NCI-H748 (cell line): ENCODE results near the gene DCHS1.
"Not testable (repeated sequence)": the region's sequence is repeated elsewhere in the genome, so short reads cannot be mapped to it uniquely, and the experiment has no call there.

Source experiments
- DNase-seq: peaks from one replicate; lab custom pipeline; 2025; ENCODE audit not compliant: unreplicated experiment; lab: John Stamatoyannopoulos, UW

The DCHS1 gene, protein sequence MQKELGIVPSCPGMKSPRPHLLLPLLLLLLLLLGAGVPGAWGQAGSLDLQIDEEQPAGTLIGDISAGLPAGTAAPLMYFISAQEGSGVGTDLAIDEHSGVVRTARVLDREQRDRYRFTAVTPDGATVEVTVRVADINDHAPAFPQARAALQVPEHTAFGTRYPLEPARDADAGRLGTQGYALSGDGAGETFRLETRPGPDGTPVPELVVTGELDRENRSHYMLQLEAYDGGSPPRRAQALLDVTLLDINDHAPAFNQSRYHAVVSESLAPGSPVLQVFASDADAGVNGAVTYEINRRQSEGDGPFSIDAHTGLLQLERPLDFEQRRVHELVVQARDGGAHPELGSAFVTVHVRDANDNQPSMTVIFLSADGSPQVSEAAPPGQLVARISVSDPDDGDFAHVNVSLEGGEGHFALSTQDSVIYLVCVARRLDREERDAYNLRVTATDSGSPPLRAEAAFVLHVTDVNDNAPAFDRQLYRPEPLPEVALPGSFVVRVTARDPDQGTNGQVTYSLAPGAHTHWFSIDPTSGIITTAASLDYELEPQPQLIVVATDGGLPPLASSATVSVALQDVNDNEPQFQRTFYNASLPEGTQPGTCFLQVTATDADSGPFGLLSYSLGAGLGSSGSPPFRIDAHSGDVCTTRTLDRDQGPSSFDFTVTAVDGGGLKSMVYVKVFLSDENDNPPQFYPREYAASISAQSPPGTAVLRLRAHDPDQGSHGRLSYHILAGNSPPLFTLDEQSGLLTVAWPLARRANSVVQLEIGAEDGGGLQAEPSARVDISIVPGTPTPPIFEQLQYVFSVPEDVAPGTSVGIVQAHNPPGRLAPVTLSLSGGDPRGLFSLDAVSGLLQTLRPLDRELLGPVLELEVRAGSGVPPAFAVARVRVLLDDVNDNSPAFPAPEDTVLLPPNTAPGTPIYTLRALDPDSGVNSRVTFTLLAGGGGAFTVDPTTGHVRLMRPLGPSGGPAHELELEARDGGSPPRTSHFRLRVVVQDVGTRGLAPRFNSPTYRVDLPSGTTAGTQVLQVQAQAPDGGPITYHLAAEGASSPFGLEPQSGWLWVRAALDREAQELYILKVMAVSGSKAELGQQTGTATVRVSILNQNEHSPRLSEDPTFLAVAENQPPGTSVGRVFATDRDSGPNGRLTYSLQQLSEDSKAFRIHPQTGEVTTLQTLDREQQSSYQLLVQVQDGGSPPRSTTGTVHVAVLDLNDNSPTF (N-terminal part only)

DNA sequence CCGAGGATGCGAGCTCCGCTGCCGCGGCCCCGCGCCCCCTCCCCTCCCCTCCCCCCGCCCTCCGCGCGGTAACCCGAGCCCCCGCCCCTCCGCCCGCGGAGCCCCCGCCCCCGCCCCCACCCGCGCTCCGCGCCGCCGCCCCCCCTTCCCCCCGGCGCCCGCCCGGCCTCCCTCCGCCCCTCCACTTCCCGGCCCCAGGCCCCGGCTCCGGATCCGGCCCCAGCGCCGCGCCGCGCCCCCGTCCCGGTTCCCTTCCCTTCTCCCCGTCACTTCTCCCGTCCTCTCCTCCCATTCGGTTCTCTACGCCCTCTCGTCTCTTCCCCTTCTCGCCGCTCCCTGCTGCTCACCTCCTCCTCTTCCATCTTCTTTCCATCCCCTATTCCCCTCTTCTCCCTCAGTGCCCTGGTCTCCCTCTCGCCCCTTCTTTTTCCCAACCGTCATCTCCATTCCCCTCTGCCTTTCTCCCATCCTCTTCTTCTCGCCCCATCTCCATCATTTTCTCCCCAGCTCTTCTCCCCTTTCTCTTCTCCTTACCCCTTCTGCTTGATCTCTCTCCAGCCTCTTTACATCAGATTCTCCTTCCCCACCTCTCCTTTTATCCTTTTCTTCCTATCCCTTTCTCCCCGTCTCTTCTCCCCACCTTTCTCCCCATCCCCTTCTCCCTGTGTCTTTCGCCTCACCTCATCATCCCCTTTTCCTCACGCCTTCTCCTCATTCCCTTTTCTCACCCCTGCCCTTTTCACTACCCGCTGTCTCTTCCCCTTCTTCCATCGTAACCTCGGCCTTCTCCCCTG is at the start of gene DCHS1:
Gene DCHS1 (minus strand): TSS at position 20 of the 794 bp plus-strand sequence. CDS start 14,196 bp downstream, outside the sequence.
- peak; percentile 43 for DNase-seq

GRCh38 chr11:6703247-6704063 is 47.8 kb upstream of the DCHS1 start:
- peak; percentile 55 for DNase-seq

DNA sequence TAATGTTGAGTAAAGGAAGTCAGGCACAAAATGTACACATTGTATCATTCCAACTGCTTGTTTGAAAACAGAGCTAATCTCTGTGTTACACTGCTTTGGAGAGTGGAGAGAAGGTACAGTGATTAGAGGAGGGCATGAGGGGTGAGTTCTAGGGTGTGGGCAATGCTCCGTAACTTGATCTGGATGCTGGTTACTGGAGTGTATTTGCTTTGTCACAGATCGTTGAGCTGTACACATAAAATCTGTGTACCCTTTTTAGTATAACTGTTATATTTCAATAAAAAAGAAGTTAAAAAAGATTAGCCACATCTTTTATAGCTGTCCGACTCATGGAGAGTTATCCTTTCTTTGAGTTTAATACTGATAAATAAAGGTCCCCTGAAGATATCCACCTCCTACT is 46.3 kb upstream of the DCHS1 start:
- peak; percentile 73 for DNase-seq

- DNase-seq: no peak
Observed at GRCh38 chr11:6695377-6695776, 39.8 kb upstream of the DCHS1 start.

- no peak for DNase-seq
Observed at GRCh38 chr11:6694229-6694535, 38.6 kb upstream of the DCHS1 start.

DNA sequence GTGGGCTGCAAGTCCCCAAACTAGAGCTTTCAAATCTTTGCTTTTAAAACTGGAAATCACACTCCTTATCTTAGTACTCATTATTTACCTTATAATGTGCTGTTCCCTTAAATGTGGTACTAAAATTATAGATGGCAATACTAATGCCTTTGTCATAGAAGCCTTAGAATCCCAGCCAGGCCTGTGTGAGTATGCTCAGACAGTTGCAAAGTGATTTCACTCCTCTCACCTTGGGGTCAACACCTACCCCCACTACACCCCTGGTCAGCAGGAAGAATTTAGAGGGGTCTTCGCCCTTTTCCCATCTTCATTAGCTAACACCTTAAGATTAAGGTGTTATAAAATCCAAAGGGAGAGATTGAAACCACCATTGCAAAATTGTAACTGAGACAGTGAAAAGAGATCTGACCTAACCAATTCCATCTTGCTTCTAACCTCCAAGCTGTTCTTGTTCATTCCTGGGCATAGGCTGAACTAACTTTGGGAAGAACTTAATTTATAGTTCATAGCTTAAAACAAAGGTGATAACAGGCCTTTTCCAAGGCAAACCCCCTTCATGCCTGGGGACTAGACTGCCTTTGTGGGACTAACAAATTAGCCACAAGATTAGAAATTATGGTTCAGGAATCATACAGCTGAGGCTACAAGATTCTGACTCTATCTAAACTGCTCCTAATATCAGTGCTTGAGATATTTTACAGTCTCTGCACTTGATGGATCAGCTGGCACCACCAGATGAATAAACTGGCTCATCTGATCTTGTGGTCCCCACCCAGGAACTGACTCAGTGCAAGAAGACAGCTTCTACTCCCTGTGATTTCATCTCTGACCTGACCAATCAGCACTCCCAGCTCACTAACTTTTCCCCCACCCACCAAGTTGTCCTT is 38.0 kb upstream of the DCHS1 start:
- no peak for DNase-seq

DNA sequence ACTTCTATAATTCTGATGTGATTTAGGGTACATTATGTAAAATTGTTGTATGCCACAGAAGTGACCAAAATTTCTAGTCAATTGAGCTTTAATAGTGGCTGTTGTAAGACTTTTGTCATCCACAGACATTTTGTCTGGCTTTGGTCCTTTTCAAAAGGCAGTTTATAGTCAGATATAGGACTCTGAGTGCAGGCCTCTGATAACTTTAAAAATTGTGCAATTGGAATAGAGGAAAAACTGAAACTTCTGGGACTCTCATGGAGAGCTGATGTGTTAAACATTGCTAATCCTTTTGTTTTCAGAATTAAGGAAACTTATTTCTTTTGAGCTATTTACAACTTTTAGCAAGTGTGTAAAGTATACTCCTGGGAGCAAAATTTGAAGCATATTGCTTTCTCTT is 36.5 kb upstream of the DCHS1 start:
- DNase-seq: no peak

GRCh38 chr11:6690431-6691132 is 35.0 kb upstream of the DCHS1 start:
- DNase-seq: peak; percentile 14

DNA sequence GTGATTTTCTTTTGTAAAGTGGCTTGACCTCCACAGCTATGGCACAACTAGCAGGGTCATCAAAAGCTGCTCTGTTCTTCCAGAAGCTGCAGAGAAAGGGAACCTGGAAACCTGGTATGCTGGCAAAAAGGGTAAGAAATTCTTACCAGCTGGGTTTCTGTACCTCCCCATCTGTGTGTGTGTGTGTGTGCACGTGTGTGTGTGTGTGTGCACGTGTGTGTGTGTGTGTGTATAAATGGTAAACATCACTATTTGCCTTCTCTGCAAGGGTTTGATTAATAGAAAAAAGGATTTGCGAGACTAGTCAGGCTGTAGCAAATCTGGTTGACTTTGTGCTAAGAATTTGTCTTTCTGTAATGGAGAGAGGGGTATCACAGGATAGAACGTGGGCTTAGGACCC is 32.3 kb upstream of the DCHS1 start:
- no peak for DNase-seq

DNA sequence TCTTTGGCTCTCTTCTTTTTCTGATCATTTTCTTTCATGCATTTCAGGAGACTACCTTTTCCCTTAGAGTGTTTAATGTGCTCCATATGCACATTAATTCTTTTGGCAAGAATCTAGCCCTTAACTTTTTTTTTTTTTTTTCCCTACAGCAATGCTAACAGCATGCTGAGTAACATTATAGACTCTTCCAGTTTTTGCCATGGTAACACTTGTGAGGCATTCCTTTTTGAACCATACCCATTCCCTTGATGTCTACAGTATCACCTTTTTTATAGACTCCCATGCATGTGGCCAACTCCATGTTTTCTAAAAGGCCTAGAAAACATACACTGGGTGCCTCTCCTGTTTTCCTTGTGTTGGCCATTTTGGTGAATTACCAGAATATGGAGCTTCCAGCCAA is 30.4 kb upstream of the DCHS1 start:
- no peak for DNase-seq

GRCh38 chr11:6684068-6684467 is 28.5 kb upstream of the DCHS1 start:
- not testable (repeated sequence) for DNase-seq

DNA sequence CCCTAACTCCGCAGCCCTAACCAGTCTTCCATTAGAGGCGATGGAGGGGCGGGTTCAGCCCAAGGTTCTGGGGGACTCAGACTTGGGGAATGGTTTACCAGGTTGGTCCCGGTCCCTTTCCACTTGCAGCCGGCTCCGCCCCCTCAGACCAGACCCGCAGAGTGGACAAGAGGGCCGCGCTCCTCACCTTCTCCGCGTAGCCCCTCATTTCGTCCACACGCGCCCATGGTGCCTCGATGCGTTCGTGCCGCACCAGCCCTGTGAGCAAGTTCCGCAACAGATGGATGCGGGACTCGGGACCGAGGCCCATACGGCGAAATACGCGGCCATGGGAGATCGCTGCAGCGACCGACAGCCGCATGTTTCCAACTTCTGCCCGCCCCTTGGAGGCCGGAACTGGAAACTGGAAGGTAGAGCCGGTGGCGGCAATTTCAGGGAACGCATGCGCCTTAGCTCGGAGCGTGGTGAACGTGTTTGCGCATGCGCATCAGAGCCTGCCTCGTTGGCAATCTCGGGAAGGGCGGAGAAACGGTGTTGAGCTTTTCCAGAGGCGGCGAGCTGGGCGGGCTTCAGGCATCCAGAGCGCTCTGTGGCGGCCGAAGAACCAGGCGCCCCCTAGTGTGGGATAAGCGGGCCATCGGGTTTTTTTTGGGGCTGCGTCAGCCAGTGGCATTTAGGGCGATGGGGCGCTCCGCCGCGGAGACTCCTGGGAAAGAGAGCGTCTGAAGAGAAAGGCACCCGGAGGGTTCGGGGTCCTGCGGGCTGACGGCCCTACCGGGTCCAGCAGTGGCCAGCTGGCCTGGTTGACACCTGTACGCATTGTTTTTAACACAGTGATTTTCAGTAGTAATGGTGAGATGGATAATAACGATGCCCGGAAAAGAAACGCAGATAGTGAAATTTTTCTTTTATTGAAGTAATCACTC is 27.6 kb upstream of the DCHS1 start, which contains the start of gene MRPL17:
Gene MRPL17 (minus strand): TSS at position 405 of the 926 bp plus-strand sequence. CDS start 44 bp downstream, at position 361.
- DNase-seq: peak; percentile 99

- DNase-seq: no peak
Observed at GRCh38 chr11:6682591-6682935, 27.0 kb upstream of the DCHS1 start.

- DNase-seq: no peak
Observed at GRCh38 chr11:6681949-6682348, 26.3 kb upstream of the DCHS1 start.

DNA sequence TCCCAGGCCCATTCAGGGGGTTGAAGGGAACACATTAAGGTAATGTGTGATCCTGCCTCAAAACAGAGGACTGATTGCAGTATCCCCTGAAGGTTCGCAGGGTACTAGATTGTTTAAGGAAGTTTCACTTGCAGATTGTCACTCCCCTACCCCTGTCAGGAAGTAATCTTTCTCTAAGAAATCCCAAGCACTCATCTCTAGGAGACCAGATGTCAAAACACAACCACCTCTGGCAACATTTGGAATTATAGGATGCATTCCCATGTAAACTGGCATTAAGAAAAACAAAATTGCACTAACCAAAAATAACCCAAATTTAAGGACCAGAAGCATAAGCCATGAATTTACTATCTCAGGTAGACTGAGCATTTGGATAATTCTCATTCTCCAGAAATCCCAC is 25.9 kb upstream of the DCHS1 start:
- DNase-seq: no peak

DNA sequence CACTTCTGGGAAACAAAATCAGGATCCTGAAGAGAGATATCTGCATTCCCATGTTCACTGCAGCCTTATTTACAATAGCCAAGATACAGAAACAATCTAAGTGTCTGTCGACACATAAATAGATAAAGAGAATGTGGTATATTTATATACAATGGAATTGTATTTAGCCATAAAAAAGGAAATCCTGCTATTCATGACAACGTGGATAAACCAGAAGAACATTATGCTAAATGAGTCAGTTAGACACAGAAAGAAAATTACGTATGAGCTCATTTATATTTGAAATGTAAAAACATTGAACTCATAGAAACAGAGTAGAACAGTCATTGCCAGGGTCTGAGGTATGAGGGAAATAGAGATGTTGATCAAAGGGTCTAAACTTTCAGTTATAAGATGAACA is 21.4 kb upstream of the DCHS1 start:
- DNase-seq: no peak

DNA sequence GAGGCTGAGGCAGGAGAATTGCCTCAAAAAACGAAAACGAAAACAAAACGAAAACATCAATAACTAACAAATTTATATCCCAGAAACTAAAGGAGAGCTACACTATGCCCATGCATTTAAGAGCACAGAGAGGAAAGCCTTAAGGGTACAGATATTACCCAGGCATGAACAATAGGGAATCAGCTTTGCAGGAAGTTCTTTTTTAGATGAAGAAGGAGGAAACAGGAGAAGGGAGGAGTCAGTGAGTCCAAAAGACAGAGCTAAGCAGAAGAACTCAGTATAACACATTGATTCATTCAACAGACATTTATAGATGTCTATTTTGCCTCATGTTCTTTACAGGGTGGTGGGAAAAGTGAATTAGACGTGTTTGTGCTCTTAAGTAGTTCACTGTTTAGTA is 19.3 kb upstream of the DCHS1 start:
- no peak for DNase-seq
